Neural cell (in vitro differentiated cells): ENCODE data around the gene BABAM2. TPM values are rescaled to one million over a fixed set of nuclear protein-coding genes. Genes with fewer than 3 reads are reported as not detected.

Source experiments
- H2AFZ ChIP-seq: fragments of 200-600, 300-800 bp; sonication (generic), shearing (Covaris generic); 2 replicates; pipeline ENCODE4 v1.6.0; 2014; ENCODE audit warnings: low read depth, mild to moderate bottlenecking, antibody characterized with exemption, low read length, moderate library complexity
- H3F3A ChIP-seq: fragments of 200-600 bp; shearing (Covaris generic); 2 replicates; pipeline ENCODE4 v1.6.1; 2016; ENCODE audit warnings: mild to moderate bottlenecking, moderate library complexity, mixed read lengths, antibody characterized with exemption, low read length; ENCODE audit not compliant: insufficient read depth, poor library complexity, severe bottlenecking
- H3K27ac ChIP-seq: fragments of 200-600, 300-800 bp; sonication (generic), shearing (Covaris generic); 2 replicates; pipeline ENCODE4 v1.5.1; 2014; ENCODE audit warnings: mild to moderate bottlenecking, low read length, moderate library complexity
- H3K27me3 ChIP-seq: fragments of 300-800, 200-600 bp; sonication (generic), shearing (Covaris generic); 2 replicates; pipeline ENCODE4 v1.6.0; 2014; ENCODE audit warnings: mild to moderate bottlenecking, low read depth, low read length, moderate library complexity; ENCODE audit not compliant: insufficient read depth
- H3K36me3 ChIP-seq: fragments of 300-800, 200-600 bp; sonication (generic), shearing (Covaris generic); 2 replicates; pipeline ENCODE4 v1.5.1; 2014; ENCODE audit warnings: mild to moderate bottlenecking, antibody characterized with exemption, low read length, moderate library complexity; ENCODE audit not compliant: insufficient read depth
- H3K4me2 ChIP-seq: fragments of 300-800, 200-600 bp; sonication (generic), shearing (Covaris generic); 2 replicates; pipeline ENCODE4 v1.6.0; 2014; ENCODE audit warnings: mild to moderate bottlenecking, low read length
- H3K4me3 ChIP-seq: fragments of 300-800, 200-600 bp; sonication (generic), shearing (Covaris generic); 2 replicates; pipeline ENCODE4 v1.5.1; 2014; ENCODE audit warnings: mild to moderate bottlenecking, low read length, moderate library complexity
- H3K79me2 ChIP-seq: fragments of 200-600 bp; shearing (Covaris generic); replicated peaks from 2 replicates; pipeline ENCODE4 v1.6.0; 2014; ENCODE audit warnings: mild to moderate bottlenecking, low read length, moderate library complexity; ENCODE audit not compliant: insufficient read depth
- H3K9ac ChIP-seq: fragments of 300-800, 200-600 bp; sonication (generic), shearing (Covaris generic); 2 replicates; pipeline ENCODE4 v1.6.1; 2016; ENCODE audit warnings: mild to moderate bottlenecking, low read length, mixed read lengths
- H3K9me2 ChIP-seq: fragments of 200-600 bp; shearing (Covaris generic); 2 replicates; pipeline ENCODE4 v1.6.1; 2016; ENCODE audit warnings: mild to moderate bottlenecking, low read length, mixed read lengths; ENCODE audit not compliant: insufficient read depth
- H3K9me3 ChIP-seq: fragments of 200-600, 300-800 bp; sonication (generic), shearing (Covaris generic); 2 replicates; pipeline ENCODE4 v1.6.1; 2016; ENCODE audit warnings: mild to moderate bottlenecking, mixed run types, low read length, moderate library complexity, mixed read lengths
- H4K20me1 ChIP-seq: fragments of 200-600 bp; shearing (Covaris generic); 2 replicates; pipeline ENCODE4 v1.6.1; 2016; ENCODE audit warnings: mild to moderate bottlenecking, mixed run types; ENCODE audit not compliant: insufficient read depth
- CTCF ChIP-seq: fragments of 450-650 bp; IDR thresholded peaks from 2 replicates; pipeline ENCODE4 v1.5.1; 2014; ENCODE audit warnings: antibody characterized with exemption, mild to moderate bottlenecking, moderate library complexity; ENCODE audit not compliant: poor library complexity, severe bottlenecking
- EP300 ChIP-seq: fragments of 450-650 bp; conservative IDR thresholded peaks from 2 replicates; pipeline ENCODE4 v1.6.1; 2014; ENCODE audit warnings: antibody characterized with exemption, mild to moderate bottlenecking, moderate library complexity; ENCODE audit not compliant: poor library complexity, severe bottlenecking
- EZH2 ChIP-seq: fragments of 200-600, 300-800 bp; shearing (Covaris generic), sonication (generic); IDR thresholded peaks from 2 replicates; pipeline ENCODE4 v1.6.1; 2014; ENCODE audit warnings: antibody characterized with exemption, low read length, borderline replicate concordance, mild to moderate bottlenecking; ENCODE audit not compliant: insufficient read depth, poor library complexity, severe bottlenecking
- MXI1 ChIP-seq: fragments of 450-650 bp; conservative IDR thresholded peaks from 2 replicates; pipeline ENCODE4 v1.6.1; 2014; ENCODE audit warnings: antibody characterized with exemption, mild to moderate bottlenecking; ENCODE audit not compliant: poor library complexity, severe bottlenecking
- POLR2AphosphoS5 ChIP-seq: IDR thresholded peaks from 2 replicates; pipeline ENCODE4 v1.6.1; 2012
- RAD21 ChIP-seq: fragments of 450-650 bp; conservative IDR thresholded peaks from 2 replicates; pipeline ENCODE4 v1.6.1; 2014; ENCODE audit warnings: antibody characterized with exemption, mild to moderate bottlenecking, moderate library complexity
- REST ChIP-seq: IDR thresholded peaks from 2 replicates; pipeline ENCODE4 v1.6.1; 2012; ENCODE audit warnings: borderline replicate concordance
- SMC3 ChIP-seq: fragments of 450-650 bp; conservative IDR thresholded peaks from 2 replicates; pipeline ENCODE4 v1.6.1; 2014; ENCODE audit warnings: antibody characterized with exemption, mild to moderate bottlenecking, moderate library complexity; ENCODE audit not compliant: poor library complexity
- TAF1 ChIP-seq: IDR thresholded peaks from 2 replicates; pipeline ENCODE4 v1.6.1; 2012; ENCODE audit warnings: low read depth
- polyA plus RNA-seq: library from polyadenylated mRNA; depleted of rRNA; stranded (reverse); fragments of >200 nt; gene quantifications from 2 replicates; pipeline ENCODE4 v1.2.3, GENCODE V29; 2014

Gene BABAM2
- polyA plus RNA-seq, 1 donor from 2014 or later, result 15.3 TPM

DNA sequence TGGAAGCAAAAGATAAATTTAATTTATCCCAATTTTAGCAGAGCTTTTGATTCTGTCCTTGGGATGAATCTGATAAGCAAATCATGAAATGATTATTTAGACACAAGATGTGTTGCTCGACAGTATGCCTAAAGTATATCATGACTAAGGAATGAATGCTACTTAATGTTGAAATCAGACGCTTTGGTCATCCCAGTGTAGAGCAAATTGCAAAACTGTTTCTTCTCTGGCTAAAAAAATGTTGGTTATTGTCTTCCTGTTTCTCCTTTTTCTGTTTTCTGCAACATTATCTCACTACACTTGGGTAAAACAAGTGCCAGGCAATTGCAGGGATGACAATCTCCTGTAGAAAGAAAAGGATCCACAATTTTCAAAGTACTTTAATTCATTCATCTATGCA lies 66.4 kb downstream of the BABAM2 start:
- Histone ChIP-seq H3K9ac (no peak overlapping the region), H3K79me2 (no peaks in the 10 kb centered on the region), H3K27ac (no peak overlapping the region), H2AFZ (no peak overlapping the region), H3K4me2 (no peak overlapping the region), H3K4me3 (no peak overlapping the region), H4K20me1 (no peaks in the 10 kb centered on the region), H3K27me3 (no peaks in the 10 kb centered on the region), H3K9me2 (no peaks in the 10 kb centered on the region), H3F3A (peaks cover 3% of the 10 kb centered on the region), H3K36me3 (no peaks in the 10 kb centered on the region), H3K9me3 (no peaks in the 10 kb centered on the region)
- no peak for TF ChIP-seq EP300

- Histone ChIP-seq H3F3A (peaks cover 3% of the 10 kb centered on the region), H4K20me1 (no peaks in the 10 kb centered on the region), H2AFZ (no peak overlapping the region), H3K9me3 (no peaks in the 10 kb centered on the region), H3K79me2 (no peaks in the 10 kb centered on the region), H3K9ac (no peak overlapping the region), H3K9me2 (no peaks in the 10 kb centered on the region), H3K27ac (no peak overlapping the region), H3K4me3 (no peak overlapping the region), H3K36me3 (no peaks in the 10 kb centered on the region), H3K27me3 (no peaks in the 10 kb centered on the region), H3K4me2 (peak overlapping the region; percentile 13)
- no peak for TF ChIP-seq TAF1
- TF ChIP-seq EZH2, result no peak
- TF ChIP-seq RAD21, result no peak
- no peak for TF ChIP-seq POLR2AphosphoS5
- no peak for TF ChIP-seq MXI1
- no peak for TF ChIP-seq EP300
- no peak for TF ChIP-seq SMC3
- TF ChIP-seq REST, result no peak
- TF ChIP-seq CTCF, result no peak
Observed at GRCh38 chr2:27958711-27959378, 68.3 kb downstream of the BABAM2 start.
